HepG2 (cell line): ENCODE measurements around the gene LRRC74B. TPM values are rescaled to one million over a fixed set of nuclear protein-coding genes. Genes with fewer than 3 reads are reported as not detected.
A peak's percentile ranks its signal among the peaks of the same experiment; 100 is the strongest.

Experiments
- CTCF ChIP-seq: sonication (generic); formaldehyde crosslinking; IDR thresholded peaks from 2 replicates; pipeline ENCODE4 v1.5.0; 2020; ENCODE audit warnings: mild to moderate bottlenecking, missing genetic modification reagents, moderate library complexity
- DNMT1 ChIP-seq: sonication (generic); formaldehyde crosslinking; IDR thresholded peaks from 2 replicates; pipeline ENCODE4 v1.5.1; 2020; ENCODE audit warnings: mild to moderate bottlenecking, missing genetic modification reagents
- DRAP1 ChIP-seq: IDR thresholded peaks from 2 replicates; pipeline ENCODE4 v1.6.1; 2016; ENCODE audit warnings: missing genetic modification reagents, missing compliant biosample characterization
- HBP1 ChIP-seq: IDR thresholded peaks from 2 replicates; pipeline ENCODE4 v1.6.1; 2016; ENCODE audit warnings: low read depth, control low read depth
- MEIS1 ChIP-seq: sonication (generic); formaldehyde crosslinking; IDR thresholded peaks from 2 replicates; pipeline ENCODE4 v1.9.0; 2021; ENCODE audit warnings: mild to moderate bottlenecking, missing genetic modification reagents, moderate library complexity, borderline replicate concordance
- RBM22 ChIP-seq: fragments of 200-400 bp; formaldehyde crosslinking; optimal IDR thresholded peaks from 2 replicates; pipeline ENCODE3; 2017; ENCODE audit warnings: mild to moderate bottlenecking, low read length, moderate library complexity
- RCOR2 ChIP-seq: IDR thresholded peaks from 2 replicates; pipeline ENCODE4 v1.6.1; 2016; ENCODE audit warnings: missing biosample characterization, missing genetic modification reagents
- REPIN1 ChIP-seq: sonication (generic); formaldehyde crosslinking; IDR thresholded peaks from 2 replicates; pipeline ENCODE4 v1.8.0; 2022; ENCODE audit warnings: missing genetic modification reagents, low read depth, mild to moderate bottlenecking, borderline replicate concordance
- RNF2 ChIP-seq: fragments of 450-650 bp; conservative IDR thresholded peaks from 2 replicates; pipeline ENCODE4 v1.6.1; 2016; ENCODE audit warnings: low read depth
- ZHX2 ChIP-seq, 2 experiments: sonication (generic) in 1 of 2; formaldehyde crosslinking in 1 of 2; IDR thresholded peaks; 2 replicates each; pipeline versions ENCODE4 v1.6.1 to v1.9.0; 2014 to 2022; ENCODE audit warnings: antibody characterized with exemption in 1 of 2, borderline replicate concordance in 1 of 2, inconsistent platforms in 1 of 2, low read depth in 1 of 2, missing genetic modification reagents in 1 of 2
- ZNF18 ChIP-seq: sonication (generic); formaldehyde crosslinking; IDR thresholded peaks from 2 replicates; pipeline ENCODE4 v1.8.0; 2022; ENCODE audit warnings: mild to moderate bottlenecking, missing genetic modification reagents; ENCODE audit not compliant: insufficient replicate concordance
- ZNF30 ChIP-seq: sonication (generic); formaldehyde crosslinking; IDR thresholded peaks from 2 replicates; pipeline ENCODE4 v1.5.0; 2020; ENCODE audit warnings: mild to moderate bottlenecking, missing genetic modification reagents
- ZNF350 ChIP-seq: sonication (generic); formaldehyde crosslinking; IDR thresholded peaks from 2 replicates; pipeline ENCODE4 v1.4.0; 2020; ENCODE audit warnings: mild to moderate bottlenecking, low read depth, missing genetic modification reagents, borderline replicate concordance
- ZNF431 ChIP-seq: sonication (generic); formaldehyde crosslinking; IDR thresholded peaks from 2 replicates; pipeline ENCODE4 v1.9.0; 2022; ENCODE audit warnings: missing genetic modification reagents, low read depth, mild to moderate bottlenecking, borderline replicate concordance
- ZNF44 ChIP-seq: sonication (generic); formaldehyde crosslinking; IDR thresholded peaks from 2 replicates; pipeline ENCODE4 v1.5.1; 2020; ENCODE audit warnings: mild to moderate bottlenecking, missing genetic modification reagents
- ZNF549 ChIP-seq: sonication (generic); formaldehyde crosslinking; IDR thresholded peaks from 2 replicates; pipeline ENCODE4 v1.5.0; 2020; ENCODE audit warnings: missing genetic modification reagents
- ZNF7 ChIP-seq: IDR thresholded peaks from 2 replicates; pipeline ENCODE4 v1.6.1; 2016; ENCODE audit warnings: missing biosample characterization, missing genetic modification reagents
- polyA plus RNA-seq, 8 experiments: library from polyadenylated mRNA; depleted of rRNA in 3 of 8; stranded (reverse) in 7 of 8; unstranded in 1 of 8; fragments of >200 nt; fragmentation: Illumina TruSeq in 4 of 8; extraction: Trizol in 4 of 8; gene quantifications; 2 replicates each; pipeline versions ENCODE4 v1.2.1 to v1.2.3, GENCODE V29; 2011 to 2016; ENCODE audit warnings: low read depth in 4 of 8, missing spikeins in 1 of 8, mixed read lengths in 1 of 8; ENCODE audit not compliant: insufficient read depth in 1 of 8
- total RNA-seq, 5 experiments: library from RNA; depleted of rRNA; stranded (reverse); fragments of >200 nt; fragmentation: Illumina TruSeq; extraction: Trizol; gene quantifications; 2 replicates each; pipeline ENCODE4 v1.2.3, GENCODE V29; 2016; ENCODE audit warnings: low read depth in 1 of 5

Gene LRRC74B
- total and polyA plus RNA-seq, 2 of the 13 experiments (the other 11 are each of a cell fraction or from before 2014, with no cell fraction given): not detected

- TF ChIP-seq ZHX2 (IDR thresholded peaks at IDR 0.05; ENCODE audit: low read depth) (peak; percentile 49; the same call in 1 of the 2 replicates), ZHX2 (CRISPR knock-in tag; IDR thresholded peaks at IDR 0.05; ENCODE audit: borderline replicate concordance) (no peak; the same call in 1 of the 2 replicates), DNMT1 (no peak), MEIS1 (CRISPR knock-in tag) (peak; percentile 79), DRAP1 (CRISPR knock-in tag) (no peak; the same call in 1 of the 2 replicates), HBP1 (CRISPR knock-in tag) (peak; percentile 35; the same call in 1 of the 2 replicates), ZNF431 (peak; percentile 75; the same call in 1 of the 2 replicates), ZNF30 (CRISPR knock-in tag) (peak; percentile 57; the same call in 1 of the 2 replicates), ZNF18 (CRISPR knock-in tag) (peak; percentile 22), ZNF350 (peak; percentile 76), ZNF7 (CRISPR knock-in tag) (no peak), RCOR2 (CRISPR knock-in tag) (no peak), ZNF44 (CRISPR knock-in tag) (no peak), RNF2 (peak; percentile 91), RBM22 (no peak), CTCF (CRISPR knock-in tag) (peak; percentile 12), REPIN1 (CRISPR knock-in tag) (peak; percentile 86), ZNF549 (CRISPR knock-in tag) (no peak)
These were observed 44.0 kb upstream of the LRRC74B start, which contains the start of gene THAP7 (continued) for GRCh38 chr22:21001601-21002325.
